ENCODE measurements around the gene MAP2K5.

Gene MAP2K5

GRCh38 chr15:67509918-67510317 is 32.6 kb upstream of the MAP2K5 start:
- WGBS (ENCODE audit: insufficient coverage, insufficient read length), result no CpG with 5 or more reads among the region's 4 CpGs
- H3K27me3 ChIP-seq (ENCODE audit: control insufficient read depth, insufficient read depth, low read length), result no peaks in the 10 kb centered on the region
- no peak for DNase-seq (ENCODE audit: low read depth, low spot score)
- no peaks in the 10 kb centered on the region for H3K36me3 ChIP-seq (ENCODE audit: control insufficient read depth, insufficient read depth, low read length)
- H3K4me1 ChIP-seq (ENCODE audit: control insufficient read depth, insufficient read depth, low read length), result no peaks in the 10 kb centered on the region
- H3K4me3 ChIP-seq (ENCODE audit: low read length), result no peak overlapping the region
- no peak overlapping the region for H3K27ac ChIP-seq (ENCODE audit: low read length)
- H3K9me3 ChIP-seq (ENCODE audit: control insufficient read depth, insufficient read depth, low read length), result no peaks in the 10 kb centered on the region

GRCh38 chr15:67510597-67511190 is 31.8 kb upstream of the MAP2K5 start:
- H3K4me1 ChIP-seq (ENCODE audit: control insufficient read depth, insufficient read depth, low read length), result no peaks in the 10 kb centered on the region
- no peaks in the 10 kb centered on the region for H3K27me3 ChIP-seq (ENCODE audit: control insufficient read depth, insufficient read depth, low read length)
- DNase-seq (ENCODE audit: low read depth, low spot score), result no peak
- H3K9me3 ChIP-seq (ENCODE audit: control insufficient read depth, insufficient read depth, low read length), result no peaks in the 10 kb centered on the region
- WGBS (ENCODE audit: insufficient coverage, insufficient read length), result no CpG with 5 or more reads among the region's 7 CpGs
- no peaks in the 10 kb centered on the region for H3K36me3 ChIP-seq (ENCODE audit: control insufficient read depth, insufficient read depth, low read length)
- H3K4me3 ChIP-seq (ENCODE audit: low read length), result no peak overlapping the region
- H3K27ac ChIP-seq (ENCODE audit: low read length), result no peak overlapping the region

GRCh38 chr15:67511606-67512005 is 30.9 kb upstream of the MAP2K5 start:
- no CpG with 5 or more reads among the region's 3 CpGs for WGBS (ENCODE audit: insufficient coverage, insufficient read length)
- no peaks in the 10 kb centered on the region for H3K36me3 ChIP-seq (ENCODE audit: control insufficient read depth, insufficient read depth, low read length)
- DNase-seq (ENCODE audit: low read depth, low spot score), result no peak

GRCh38 chr15:67512140-67512539 is 30.4 kb upstream of the MAP2K5 start:
- Histone ChIP-seq H3K4me1 (ENCODE audit: control insufficient read depth, insufficient read depth, low read length) (no peaks in the 10 kb centered on the region), H3K9me3 (ENCODE audit: control insufficient read depth, insufficient read depth, low read length) (no peaks in the 10 kb centered on the region), H3K27me3 (ENCODE audit: control insufficient read depth, insufficient read depth, low read length) (no peaks in the 10 kb centered on the region), H3K36me3 (ENCODE audit: control insufficient read depth, insufficient read depth, low read length) (no peaks in the 10 kb centered on the region), H3K4me3 (ENCODE audit: low read length) (no peak overlapping the region), H3K27ac (ENCODE audit: low read length) (no peak overlapping the region)
- DNase-seq (ENCODE audit: low read depth, low spot score), result no peak
- WGBS (ENCODE audit: insufficient coverage, insufficient read length), result no CpG with 5 or more reads among the region's 3 CpGs

More at GRCh38 chr15:67511606-67512005, 30.9 kb upstream of the MAP2K5 start:
- Histone ChIP-seq H3K27me3 (ENCODE audit: control insufficient read depth, insufficient read depth, low read length) (no peaks in the 10 kb centered on the region), H3K4me3 (ENCODE audit: low read length) (no peak overlapping the region), H3K4me1 (ENCODE audit: control insufficient read depth, insufficient read depth, low read length) (no peaks in the 10 kb centered on the region), H3K9me3 (ENCODE audit: control insufficient read depth, insufficient read depth, low read length) (no peaks in the 10 kb centered on the region), H3K27ac (ENCODE audit: low read length) (no peak overlapping the region)

- DNase-seq (ENCODE audit: low read depth, low spot score), result no peak
- Histone ChIP-seq H3K27me3 (ENCODE audit: control insufficient read depth, insufficient read depth, low read length) (no peaks in the 10 kb centered on the region), H3K4me3 (ENCODE audit: low read length) (no peak overlapping the region), H3K4me1 (ENCODE audit: control insufficient read depth, insufficient read depth, low read length) (no peaks in the 10 kb centered on the region), H3K27ac (ENCODE audit: low read length) (no peak overlapping the region), H3K9me3 (ENCODE audit: control insufficient read depth, insufficient read depth, low read length) (no peaks in the 10 kb centered on the region), H3K36me3 (ENCODE audit: control insufficient read depth, insufficient read depth, low read length) (no peaks in the 10 kb centered on the region)
- WGBS (ENCODE audit: insufficient coverage, insufficient read length), result no CpG with 5 or more reads among the region's 9 CpGs
Measured at GRCh38 chr15:67512933-67513714, 29.4 kb upstream of the MAP2K5 start.

GRCh38 chr15:67515090-67515489 is 27.4 kb upstream of the MAP2K5 start:
- Histone ChIP-seq H3K4me3 (ENCODE audit: low read length) (no peak overlapping the region), H3K27me3 (ENCODE audit: control insufficient read depth, insufficient read depth, low read length) (no peaks in the 10 kb centered on the region), H3K4me1 (ENCODE audit: control insufficient read depth, insufficient read depth, low read length) (no peaks in the 10 kb centered on the region), H3K27ac (ENCODE audit: low read length) (no peak overlapping the region), H3K36me3 (ENCODE audit: control insufficient read depth, insufficient read depth, low read length) (no peaks in the 10 kb centered on the region), H3K9me3 (ENCODE audit: control insufficient read depth, insufficient read depth, low read length) (no peaks in the 10 kb centered on the region)
- no peak for DNase-seq (ENCODE audit: low read depth, low spot score)
- WGBS (ENCODE audit: insufficient coverage, insufficient read length), result no CpG with 5 or more reads among the region's 3 CpGs

GRCh38 chr15:67515557-67515956 is 26.9 kb upstream of the MAP2K5 start:
- WGBS (ENCODE audit: insufficient coverage, insufficient read length), result no CpG with 5 or more reads among the region's 2 CpGs
- no peak overlapping the region for H3K4me3 ChIP-seq (ENCODE audit: low read length)
- no peaks in the 10 kb centered on the region for H3K36me3 ChIP-seq (ENCODE audit: control insufficient read depth, insufficient read depth, low read length)
- H3K27me3 ChIP-seq (ENCODE audit: control insufficient read depth, insufficient read depth, low read length), result no peaks in the 10 kb centered on the region; the same call in 1 of the 2 replicates
- DNase-seq (ENCODE audit: low read depth, low spot score), result no peak
- no peaks in the 10 kb centered on the region for H3K9me3 ChIP-seq (ENCODE audit: control insufficient read depth, insufficient read depth, low read length)
- H3K27ac ChIP-seq (ENCODE audit: low read length), result no peak overlapping the region
- H3K4me1 ChIP-seq (ENCODE audit: control insufficient read depth, insufficient read depth, low read length), result no peaks in the 10 kb centered on the region

- no peaks in the 10 kb centered on the region for H3K36me3 ChIP-seq (ENCODE audit: control insufficient read depth, insufficient read depth, low read length)
- peak overlapping the region; percentile 69; the same call in 1 of the 2 replicates for H3K4me3 ChIP-seq (ENCODE audit: low read length)
- no peaks in the 10 kb centered on the region; the same call in 1 of the 2 replicates for H3K27me3 ChIP-seq (ENCODE audit: control insufficient read depth, insufficient read depth, low read length)
- H3K4me1 ChIP-seq (ENCODE audit: control insufficient read depth, insufficient read depth, low read length), result no peaks in the 10 kb centered on the region; the same call in 1 of the 2 replicates
- DNase-seq (ENCODE audit: low read depth, low spot score), result no peak
- WGBS (ENCODE audit: insufficient coverage, insufficient read length), result no CpG with 5 or more reads among the region's 24 CpGs
- no peak overlapping the region for H3K27ac ChIP-seq (ENCODE audit: low read length)
- no peaks in the 10 kb centered on the region for H3K9me3 ChIP-seq (ENCODE audit: control insufficient read depth, insufficient read depth, low read length)
Measured at GRCh38 chr15:67520321-67521028, 22.0 kb upstream of the MAP2K5 start.

- Histone ChIP-seq H3K4me3 (ENCODE audit: low read length) (peak within 1 kb of the TSS; percentile 69), H3K4me1 (ENCODE audit: control insufficient read depth, insufficient read depth, low read length) (no peaks in the 10 kb centered on the region; the same call in 1 of the 2 replicates), H3K27me3 (ENCODE audit: control insufficient read depth, insufficient read depth, low read length) (no peaks in the 10 kb centered on the region; the same call in 1 of the 2 replicates), H3K27ac (ENCODE audit: low read length) (no peak within 1 kb of the TSS), H3K36me3 (ENCODE audit: control insufficient read depth, insufficient read depth, low read length) (no peaks in the 10 kb centered on the region), H3K9me3 (ENCODE audit: control insufficient read depth, insufficient read depth, low read length) (no peaks in the 10 kb centered on the region)
- no CpG with 5 or more reads among the region's 94 CpGs for WGBS (ENCODE audit: insufficient coverage, insufficient read length)
- no peak for DNase-seq (ENCODE audit: low read depth, low spot score)
Measured at GRCh38 chr15:67521029-67521782, 21.3 kb upstream of the MAP2K5 start, which contains the start of gene C15orf61. TSS of gene C15orf61 (plus strand) at chr15:67521131. CDS start at chr15:67521249, 118 bp downstream.
